CD14-positive monocyte (primary cell): ENCODE data around the gene KIAA0319L. TPM values are rescaled to one million over a fixed set of nuclear protein-coding genes. Genes with fewer than 3 reads are reported as not detected.

Source experiments
- DNase-seq, 3 donors: peaks; one replicate each; pipeline ENCODE4 v3.0.0-alpha.2; 2011 to 2022
- H2AFZ ChIP-seq: 2 replicates; pipeline ENCODE4 v1.6.0; 2012; ENCODE audit warnings: mild to moderate bottlenecking, low read depth, low read length, inconsistent platforms; ENCODE audit not compliant: insufficient read depth, poor library complexity, severe bottlenecking
- H3K27ac ChIP-seq, 2 donors: 1 replicate in 1 of 2; 2 replicates in 1 of 2; pipeline ENCODE4 v1.5.1; 2012 to 2013; ENCODE audit warnings: low read length in 2 of 2, control low read depth in 1 of 2, inconsistent platforms in 1 of 2, low read depth in 1 of 2, mild to moderate bottlenecking in 1 of 2
- H3K27me3 ChIP-seq, 2 donors: one replicate each; pipeline versions ENCODE4 v1.6.0 to v1.6.1; 2011 to 2013; ENCODE audit warnings: low read length in 2 of 2; ENCODE audit not compliant: control insufficient read depth in 2 of 2, insufficient read depth in 2 of 2
- H3K36me3 ChIP-seq, 2 donors: replicated peaks in 1 of 2; 1 replicate in 1 of 2; 2 replicates in 1 of 2; pipeline versions ENCODE4 v1.5.1 to v1.6.1; 2012 to 2013; ENCODE audit warnings: low read length in 2 of 2, control low read depth in 1 of 2, inconsistent platforms in 1 of 2, mild to moderate bottlenecking in 1 of 2; ENCODE audit not compliant: insufficient read depth in 2 of 2, control insufficient read depth in 1 of 2
- H3K4me1 ChIP-seq, 2 donors: 1 replicate in 1 of 2; 2 replicates in 1 of 2; pipeline versions ENCODE4 v1.5.1 to v1.6.1; 2012 to 2013; ENCODE audit warnings: low read length in 2 of 2, control low read depth in 1 of 2, inconsistent platforms in 1 of 2, mild to moderate bottlenecking in 1 of 2, moderate library complexity in 1 of 2; ENCODE audit not compliant: insufficient read depth in 2 of 2, control insufficient read depth in 1 of 2
- H3K4me2 ChIP-seq: replicated peaks from 2 replicates; pipeline ENCODE3; 2012; ENCODE audit warnings: low read length, moderate library complexity, mild to moderate bottlenecking; ENCODE audit not compliant: poor library complexity, severe bottlenecking; ENCODE audit errors: extremely low read depth
- H3K4me3 ChIP-seq, 3 experiments: fragments of 200-600 bp in 1 of 3; sonication (generic) in 1 of 3; replicated peaks in 1 of 3; 1 replicate in 2 of 3; 2 replicates in 1 of 3; pipeline ENCODE4 v1.5.1; 2011 to 2013; ENCODE audit warnings: low read length in 3 of 3, mild to moderate bottlenecking in 3 of 3, control low read depth in 2 of 3, low read depth in 2 of 3, inconsistent platforms in 1 of 3, moderate library complexity in 1 of 3
- H3K79me2 ChIP-seq: 2 replicates; pipeline ENCODE4 v1.6.0; 2012; ENCODE audit warnings: mild to moderate bottlenecking, control low read depth, inconsistent platforms, low read length, moderate library complexity; ENCODE audit not compliant: insufficient read depth
- H3K9ac ChIP-seq: 2 replicates; pipeline ENCODE4 v1.6.0; 2017; ENCODE audit warnings: low read length, mild to moderate bottlenecking; ENCODE audit not compliant: insufficient read depth, poor library complexity, severe bottlenecking
- H3K9me3 ChIP-seq, 2 donors: replicated peaks in 1 of 2; 1 replicate in 1 of 2; 2 replicates in 1 of 2; pipeline versions ENCODE4 v1.5.1 to v1.6.1; 2012 to 2013; ENCODE audit warnings: low read length in 2 of 2, control low read depth in 1 of 2; ENCODE audit not compliant: control insufficient read depth in 1 of 2, insufficient read depth in 1 of 2
- H4K20me1 ChIP-seq: 2 replicates; pipeline ENCODE4 v1.6.0; 2012; ENCODE audit warnings: mild to moderate bottlenecking, low read length, control low read depth, moderate library complexity; ENCODE audit not compliant: insufficient read depth
- H3K27ac Mint-ChIP-seq, 7 donors: one replicate each; pipeline ENCODE4 v1.8.0; 2020; ENCODE audit warnings: mild to moderate bottlenecking in 7 of 7, mixed read lengths in 7 of 7, moderate library complexity in 6 of 7, inconsistent platforms in 2 of 7
- H3K27me3 Mint-ChIP-seq, 3 donors: one replicate each; pipeline ENCODE4 v1.8.0; 2021 to 2022; ENCODE audit warnings: low read depth in 3 of 3, mild to moderate bottlenecking in 3 of 3, mixed read lengths in 3 of 3, moderate library complexity in 3 of 3, inconsistent platforms in 1 of 3
- H3K36me3 Mint-ChIP-seq, 2 donors: one replicate each; pipeline ENCODE4 v1.8.0; 2020; ENCODE audit warnings: mixed read lengths in 2 of 2, inconsistent platforms in 1 of 2, mild to moderate bottlenecking in 1 of 2
- H3K4me1 Mint-ChIP-seq: one replicate; pipeline ENCODE4 v1.8.0; 2020; ENCODE audit warnings: mild to moderate bottlenecking, mixed read lengths
- H3K4me3 Mint-ChIP-seq, 2 donors: one replicate each; pipeline ENCODE4 v1.8.0; 2020; ENCODE audit warnings: mild to moderate bottlenecking in 2 of 2, mixed read lengths in 2 of 2, moderate library complexity in 1 of 2
- H3K9me3 Mint-ChIP-seq, 7 donors: one replicate each; pipeline ENCODE4 v1.8.0; 2020 to 2022; ENCODE audit warnings: mixed read lengths in 7 of 7, mild to moderate bottlenecking in 6 of 7, moderate library complexity in 6 of 7, inconsistent platforms in 2 of 7
- CTCF ChIP-seq: fragments of 200-600 bp; IDR thresholded peaks from one replicate; pipeline ENCODE4 v1.8.0; 2022; ENCODE audit warnings: antibody characterized with exemption, mild to moderate bottlenecking
- WGBS: methylation state at CpG from one replicate; pipeline ENCODE4 v1.1.5; 2013; ENCODE audit warnings: missing lambda C conversion rate; ENCODE audit not compliant: insufficient coverage; 5-methylcytosine and 5-hydroxymethylcytosine counted together
- intact Hi-C, 2 donors: fragments of 100-400 bp; cut with micrococcal nuclease; formaldehyde crosslinking; loops; one replicate each; pipeline versions ENCODE4 v1.15.0 to v1.15.1; 2023
- polyA plus RNA-seq, 3 donors: library from polyadenylated mRNA; depleted of rRNA in 1 of 3; unstranded in 2 of 3; stranded (reverse) in 1 of 3; fragments of 300-500 nt in 2 of 3; fragments of >200 nt in 1 of 3; fragmentation: Illumina TruSeq in 2 of 3; gene quantifications; 1 replicate in 2 of 3; 2 replicates in 1 of 3; pipeline ENCODE4 v1.2.3, GENCODE V29; 2012 to 2021

KIAA0319L gene
- polyA plus RNA-seq, 3 donors: 20.6 to 75.3 (median 28.6) TPM

- peak overlapping the region in 4 of 7 donors; percentile 92 to 96 (median 94) for H3K27ac Mint-ChIP-seq
- peak overlapping the region; percentile 22 for H3K9ac ChIP-seq
- 0% methylated on average over 1 of the region's 1 CpG for WGBS
- intact Hi-C loops: loop anchor here in 1 of 2 donors (5.0 kb wide), 1 partner anchor 105 kb away; the partner anchor contains the start of genes KIAA0319L and NCDN
- peaks cover 28% of the 10 kb centered on the region for H3K79me2 ChIP-seq
- H3K4me3 ChIP-seq: peak overlapping the region in 1 of 3 experiments; percentile 45
- peaks cover 0 to 3% (median 0%) of the 10 kb centered on the region in 7 donors for H3K9me3 Mint-ChIP-seq
- peaks cover 27 to 35% of the 10 kb centered on the region in 2 donors for H3K36me3 Mint-ChIP-seq
- peak overlapping the region; percentile 62 for H3K4me2 ChIP-seq
- peaks cover 89 to 90% of the 10 kb centered on the region in 2 donors for H3K4me1 ChIP-seq
- peak overlapping the region; percentile 13 for H2AFZ ChIP-seq
- TF ChIP-seq CTCF: no peak
- H3K36me3 ChIP-seq: peaks cover 0 to 10% of the 10 kb centered on the region in 2 donors
- peak; percentile 60 to 78 (median 75) for DNase-seq
- H3K9me3 ChIP-seq: no peaks in the 10 kb centered on the region
- H3K27me3 Mint-ChIP-seq: no peaks in the 10 kb centered on the region
- H3K4me1 Mint-ChIP-seq: peaks cover 7% of the 10 kb centered on the region
- peak overlapping the region in 1 of 2 donors; percentile 61 for H3K4me3 Mint-ChIP-seq
- H4K20me1 ChIP-seq: no peaks in the 10 kb centered on the region
- H3K27me3 ChIP-seq: no peaks in the 10 kb centered on the region
- H3K27ac ChIP-seq: peak overlapping the region; percentile 68 to 92
These were observed 105.0 kb downstream of the KIAA0319L start for GRCh38 chr1:35452106-35452774.

- Mint-ChIP-seq H3K27ac (peak overlapping the region in 4 of 7 donors; percentile 92 to 96 (median 94)), H3K9me3 (peaks cover 0 to 3% (median 0%) of the 10 kb centered on the region in 7 donors), H3K36me3 (peaks cover 24 to 33% of the 10 kb centered on the region in 2 donors), H3K4me1 (peaks cover 7% of the 10 kb centered on the region), H3K4me3 (peak overlapping the region in 1 of 2 donors; percentile 70), H3K27me3 (no peaks in the 10 kb centered on the region)
- WGBS: 25% methylated on average over 2 of the region's 3 CpGs
- no peak overlapping the region for H3K9ac ChIP-seq
- intact Hi-C loops: loop anchor here in 1 of 2 donors (5.0 kb wide), 1 partner anchor 106 kb away; the partner anchor contains the start of genes KIAA0319L and NCDN
- H3K27me3 ChIP-seq: no peaks in the 10 kb centered on the region
- peaks cover 100% of the 10 kb centered on the region in 2 donors for H3K4me1 ChIP-seq
- no peaks in the 10 kb centered on the region for H3K9me3 ChIP-seq
- TF ChIP-seq CTCF: peak; percentile 77
- H3K4me3 ChIP-seq: peak overlapping the region in 1 of 3 experiments; percentile 45
- peak overlapping the region in 1 of 2 donors; percentile 92 for H3K27ac ChIP-seq
- peak; percentile 56 to 73 (median 69) for DNase-seq
- peaks cover 0 to 6% of the 10 kb centered on the region in 2 donors for H3K36me3 ChIP-seq
- H3K79me2 ChIP-seq: peaks cover 39% of the 10 kb centered on the region
- peak overlapping the region; percentile 62 for H3K4me2 ChIP-seq
- no peaks in the 10 kb centered on the region for H4K20me1 ChIP-seq
- peak overlapping the region; percentile 20 for H2AFZ ChIP-seq
These were observed 106.1 kb downstream of the KIAA0319L start for GRCh38 chr1:35451125-35451528.
